ENCODE measurements around the gene ZNF638. TPM values are rescaled to one million over a fixed set of nuclear protein-coding genes. Genes with fewer than 3 reads are reported as not detected.
A peak's percentile ranks its signal among the peaks of the same experiment; 100 is the strongest.

Gene ZNF638
- total and polyA plus RNA-seq, 2 of the 8 experiments (the other 6 are each of a cell fraction or from before 2014, with no cell fraction given): 45.3 to 143 TPM

DNA sequence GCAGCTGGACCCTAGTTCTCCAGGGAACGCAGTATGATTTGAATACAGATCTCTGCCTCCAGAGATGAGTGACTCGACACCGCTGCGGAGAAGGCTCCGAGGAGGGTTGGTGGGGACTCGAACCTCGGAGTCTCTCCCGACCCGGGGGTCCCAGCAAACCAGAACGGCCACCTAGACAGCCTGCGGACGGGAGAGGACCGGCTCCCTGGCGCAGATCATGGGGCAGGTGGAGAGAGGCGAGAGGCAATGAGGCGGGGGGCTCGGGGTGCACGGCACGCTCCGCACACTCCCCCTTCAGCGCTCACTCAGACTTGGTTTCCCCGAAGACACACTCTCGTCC is 134.3 kb downstream of the ZNF638 start:
- Histone ChIP-seq H3K79me2 (ENCODE audit: control insufficient read depth in 1 of 2, insufficient read depth in 2 of 2, low read length in 2 of 2) (no peaks in the 10 kb centered on the region), H3K27me3 (replicated peaks in 1 of 4; ENCODE audit: control insufficient read depth in 3 of 4, extremely low read depth in 1 of 4, insufficient read depth in 3 of 4, low read length in 3 of 4) (peaks cover 41 to 84% (median 83%) of the 10 kb centered on the region in 4 experiments), H4K20me1 (replicated peaks in 1 of 2; ENCODE audit: control insufficient read depth in 1 of 2, insufficient read depth in 2 of 2, low read length in 2 of 2) (peaks cover 11% of the 10 kb centered on the region in 2 experiments), H2BK12ac (ENCODE audit: low read depth, low read length) (no peak overlapping the region), H2BK20ac (ENCODE audit: low read length) (no peak overlapping the region), H3K36me3 (ENCODE audit: control insufficient read depth in 2 of 4, insufficient read depth in 4 of 4, low read length in 3 of 4) (no peaks in the 10 kb centered on the region), H3K4ac (replicated peaks; ENCODE audit: insufficient read length, low read depth, low read length) (no peak overlapping the region), H3K56ac (replicated peaks; ENCODE audit: insufficient read length, low read depth, low read length) (no peak overlapping the region), H3K23me2 (ENCODE audit: low read depth, low read length) (peaks cover 15% of the 10 kb centered on the region; the same call in 1 of the 2 replicates), H4K8ac (ENCODE audit: extremely low read depth, insufficient read depth, low read length) (no peak overlapping the region), H3K9ac (replicated peaks in 1 of 4; ENCODE audit: extremely low read depth in 1 of 4, low read depth in 3 of 4, low read length in 3 of 4) (no peak overlapping the region), H3K79me1 (ENCODE audit: low read depth, low read length) (no peaks in the 10 kb centered on the region), H3K9me3 (ENCODE audit: insufficient read depth in 2 of 2, low read depth in 1 of 2, low read length in 1 of 2) (no peaks in the 10 kb centered on the region), H3K23ac (ENCODE audit: insufficient read length) (no peak overlapping the region), H3K14ac (ENCODE audit: insufficient read length) (no peak overlapping the region), H2AK5ac (ENCODE audit: low read depth, low read length) (no peak overlapping the region), H2AFZ (ENCODE audit: low read length) (no peak overlapping the region), H2BK5ac (ENCODE audit: low read depth, low read length) (no peak overlapping the region), H4K91ac (replicated peaks; ENCODE audit: insufficient read length, low read length) (no peak overlapping the region), H3K27ac (ENCODE audit: low read depth, low read length) (no peak overlapping the region), H4K5ac (ENCODE audit: insufficient read length, low read depth, low read length) (no peak overlapping the region), H2BK15ac (ENCODE audit: low read length) (0 out of 2 replicates have a peak overlapping the region, but pooled peaks have one; percentile 8), H3K4me2 (ENCODE audit: insufficient read depth in 1 of 2, low read depth in 2 of 2, low read length in 2 of 2) (peak overlapping the region; percentile 68 to 96), H3K18ac (ENCODE audit: extremely low read depth, low read length) (0 out of 2 replicates have a peak overlapping the region, but pooled peaks have one; percentile 14), H3K4me3 (ENCODE audit: extremely low read depth in 1 of 4, insufficient read depth in 2 of 4, low read depth in 3 of 4, low read length in 4 of 4) (peak overlapping the region; percentile 35 to 62 (median 56)), H2BK120ac (replicated peaks; ENCODE audit: low read depth, low read length) (no peak overlapping the region), H3K4me1 (replicated peaks in 1 of 4; ENCODE audit: control insufficient read depth in 3 of 4, insufficient read depth in 4 of 4, low read length in 3 of 4) (peaks cover 0 to 16% (median 6%) of the 10 kb centered on the region in 4 experiments; a peak in 5 of 7 replicates)
- WGBS, 2 experiments (ENCODE audit: extremely low coverage in 1 of 2, insufficient coverage in 1 of 2, insufficient read length in 1 of 2, insufficient replicate concordance in 2 of 2, low coverage in 1 of 2, low lambda C conversion rate in 2 of 2, missing lambda C conversion rate in 1 of 2): 11% methylated on average over 23 of the region's 23 CpGs; no CpG with 5 or more reads in 1 of the 2 experiments
- DNase-seq (ENCODE audit: low read depth in 1 of 2, low spot score in 2 of 2) (no peak), FAIRE-seq (no peak)
- ChIA-PET POLR2A (ENCODE audit: partially characterized antibody) (interaction anchor here (1.6 to 7.3 kb wide), 3 partner anchors 11 to 134 kb away, joined by 4 to 51 read pairs (median 4); partner anchors contain the start of genes DYSF and ZNF638), CTCF (ENCODE audit: partially characterized antibody) (interaction anchor here (4.3 to 11.9 kb wide), 3 partner anchors 10 to 43 kb away, joined by 47 to 238 read pairs (median 66); partner anchors contain the start of gene DYSF)
- TF ChIP-seq SIX5 (IDR thresholded peaks at IDR 0.05; ENCODE audit: low read depth, low read length) (no peak), RNF2 (IDR thresholded peaks at IDR 0.05; ENCODE audit: borderline replicate concordance, low read depth, low read length, missing control alignments, poor library complexity, severe bottlenecking) (peak; percentile 41)

Data from H1 (cell line).